HCT116 (cell line): ENCODE data around the gene CAPSL.

Experiments used
- CEBPB ChIP-seq: IDR thresholded peaks from 2 replicates; pipeline ENCODE4 v1.6.1; 2012; ENCODE audit warnings: low read depth
- EZH2 ChIP-seq: fragments of 200-600 bp; sonication (generic); IDR thresholded peaks from 2 replicates; pipeline ENCODE4 v1.6.1; 2017; ENCODE audit warnings: antibody characterized with exemption, mixed run types
- EZH2phosphoT487 ChIP-seq: fragments of 200-600 bp; IDR thresholded peaks from 2 replicates; pipeline ENCODE4 v1.6.1; 2018; ENCODE audit warnings: antibody characterized with exemption, borderline replicate concordance
- POLR2A ChIP-seq: IDR thresholded peaks from 2 replicates; pipeline ENCODE4 v1.7.0; 2011; ENCODE audit warnings: borderline replicate concordance; ENCODE audit not compliant: insufficient read depth, insufficient read length; ENCODE audit errors: extremely low read depth
- RAD21 ChIP-seq: IDR thresholded peaks from 2 replicates; pipeline ENCODE4 v1.6.1; 2012; ENCODE audit warnings: low read depth, mild to moderate bottlenecking
- YY1 ChIP-seq: IDR thresholded peaks from 2 replicates; pipeline ENCODE4 v1.6.1; 2011; ENCODE audit warnings: low read length, low read depth, moderate library complexity, mild to moderate bottlenecking; ENCODE audit not compliant: insufficient replicate concordance; ENCODE audit errors: extremely low read depth
- ZFX ChIP-seq: fragments of 450-650 bp; IDR thresholded peaks from 2 replicates; pipeline ENCODE4 v1.6.1; 2017
- TF ChIP-seq, protein P1 (sequence below), 3 experiments: fragments of 200-600 bp in 1 of 3; sonication (generic) in 1 of 3; IDR thresholded peaks in 2 of 3; conservative IDR thresholded peaks in 1 of 3; 2 replicates each; pipeline ENCODE4 v1.5.1; 2012 to 2017; ENCODE audit warnings: low read depth in 2 of 3, low read length in 2 of 3, antibody characterized with exemption in 1 of 3, borderline replicate concordance in 1 of 3, control low read depth in 1 of 3, mild to moderate bottlenecking in 1 of 3, mixed read lengths in 1 of 3, mixed run types in 1 of 3, moderate library complexity in 1 of 3; ENCODE audit not compliant: insufficient read depth in 1 of 3
- TF ChIP-seq, protein P2 (sequence below): IDR thresholded peaks from 2 replicates; pipeline ENCODE4 v1.6.1; 2012; ENCODE audit warnings: low read depth
- TF ChIP-seq, protein P3 (sequence below): IDR thresholded peaks from 2 replicates; pipeline ENCODE4 v1.6.1; 2012

GRCh38 chr5:35880156-35880555, 58.3 kb downstream of the CAPSL start:
- TF ChIP-seq CEBPB: no peak
- TF ChIP-seq, protein P1, sequence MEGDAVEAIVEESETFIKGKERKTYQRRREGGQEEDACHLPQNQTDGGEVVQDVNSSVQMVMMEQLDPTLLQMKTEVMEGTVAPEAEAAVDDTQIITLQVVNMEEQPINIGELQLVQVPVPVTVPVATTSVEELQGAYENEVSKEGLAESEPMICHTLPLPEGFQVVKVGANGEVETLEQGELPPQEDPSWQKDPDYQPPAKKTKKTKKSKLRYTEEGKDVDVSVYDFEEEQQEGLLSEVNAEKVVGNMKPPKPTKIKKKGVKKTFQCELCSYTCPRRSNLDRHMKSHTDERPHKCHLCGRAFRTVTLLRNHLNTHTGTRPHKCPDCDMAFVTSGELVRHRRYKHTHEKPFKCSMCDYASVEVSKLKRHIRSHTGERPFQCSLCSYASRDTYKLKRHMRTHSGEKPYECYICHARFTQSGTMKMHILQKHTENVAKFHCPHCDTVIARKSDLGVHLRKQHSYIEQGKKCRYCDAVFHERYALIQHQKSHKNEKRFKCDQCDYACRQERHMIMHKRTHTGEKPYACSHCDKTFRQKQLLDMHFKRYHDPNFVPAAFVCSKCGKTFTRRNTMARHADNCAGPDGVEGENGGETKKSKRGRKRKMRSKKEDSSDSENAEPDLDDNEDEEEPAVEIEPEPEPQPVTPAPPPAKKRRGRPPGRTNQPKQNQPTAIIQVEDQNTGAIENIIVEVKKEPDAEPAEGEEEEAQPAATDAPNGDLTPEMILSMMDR (IDR thresholded peaks at IDR 0.05 in 2 of 3, conservative IDR thresholded peaks at IDR 0.05 in 1 of 3; ENCODE audit: borderline replicate concordance in 1 of 3, insufficient read depth in 1 of 3, low read depth in 2 of 3, low read length in 2 of 3): no peak
- no peak for TF ChIP-seq POLR2A
- TF ChIP-seq, protein P2, sequence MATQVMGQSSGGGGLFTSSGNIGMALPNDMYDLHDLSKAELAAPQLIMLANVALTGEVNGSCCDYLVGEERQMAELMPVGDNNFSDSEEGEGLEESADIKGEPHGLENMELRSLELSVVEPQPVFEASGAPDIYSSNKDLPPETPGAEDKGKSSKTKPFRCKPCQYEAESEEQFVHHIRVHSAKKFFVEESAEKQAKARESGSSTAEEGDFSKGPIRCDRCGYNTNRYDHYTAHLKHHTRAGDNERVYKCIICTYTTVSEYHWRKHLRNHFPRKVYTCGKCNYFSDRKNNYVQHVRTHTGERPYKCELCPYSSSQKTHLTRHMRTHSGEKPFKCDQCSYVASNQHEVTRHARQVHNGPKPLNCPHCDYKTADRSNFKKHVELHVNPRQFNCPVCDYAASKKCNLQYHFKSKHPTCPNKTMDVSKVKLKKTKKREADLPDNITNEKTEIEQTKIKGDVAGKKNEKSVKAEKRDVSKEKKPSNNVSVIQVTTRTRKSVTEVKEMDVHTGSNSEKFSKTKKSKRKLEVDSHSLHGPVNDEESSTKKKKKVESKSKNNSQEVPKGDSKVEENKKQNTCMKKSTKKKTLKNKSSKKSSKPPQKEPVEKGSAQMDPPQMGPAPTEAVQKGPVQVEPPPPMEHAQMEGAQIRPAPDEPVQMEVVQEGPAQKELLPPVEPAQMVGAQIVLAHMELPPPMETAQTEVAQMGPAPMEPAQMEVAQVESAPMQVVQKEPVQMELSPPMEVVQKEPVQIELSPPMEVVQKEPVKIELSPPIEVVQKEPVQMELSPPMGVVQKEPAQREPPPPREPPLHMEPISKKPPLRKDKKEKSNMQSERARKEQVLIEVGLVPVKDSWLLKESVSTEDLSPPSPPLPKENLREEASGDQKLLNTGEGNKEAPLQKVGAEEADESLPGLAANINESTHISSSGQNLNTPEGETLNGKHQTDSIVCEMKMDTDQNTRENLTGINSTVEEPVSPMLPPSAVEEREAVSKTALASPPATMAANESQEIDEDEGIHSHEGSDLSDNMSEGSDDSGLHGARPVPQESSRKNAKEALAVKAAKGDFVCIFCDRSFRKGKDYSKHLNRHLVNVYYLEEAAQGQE: no peak
- TF ChIP-seq RAD21: no peak
- TF ChIP-seq, protein P3, sequence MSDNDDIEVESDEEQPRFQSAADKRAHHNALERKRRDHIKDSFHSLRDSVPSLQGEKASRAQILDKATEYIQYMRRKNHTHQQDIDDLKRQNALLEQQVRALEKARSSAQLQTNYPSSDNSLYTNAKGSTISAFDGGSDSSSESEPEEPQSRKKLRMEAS: no peak
- TF ChIP-seq YY1: no peak
- TF ChIP-seq EZH2: no peak
- no peak for TF ChIP-seq EZH2phosphoT487
- TF ChIP-seq ZFX: no peak
